EL (cell line): ENCODE results near the gene HAGH.
"Not testable (repeated sequence)": the region's sequence is repeated elsewhere in the genome, so short reads cannot be mapped to it uniquely, and the experiment has no call there.

Source experiments
- DNase-seq: peaks from one replicate; pipeline ENCODE4 v3.0.0-alpha.2; 2016

Gene HAGH

GRCh38 chr16:1826691-1827573 is at the start of gene HAGH, which contains the start of gene FAHD1:
HAGH (minus strand) TSS chr16:1826825; CDS start chr16:1826787, 38 bp downstream.
FAHD1 (plus strand) TSS chr16:1827206; CDS start chr16:1827239, 33 bp downstream.
- DNase-seq: peak; percentile 92

GRCh38 chr16:1876066-1876465 is 49.4 kb upstream of the HAGH start:
- DNase-seq: not testable (repeated sequence)

- no peak for DNase-seq
Measured at GRCh38 chr16:1874854-1875253, 48.2 kb upstream of the HAGH start.

- DNase-seq: peak; percentile 10
Measured at GRCh38 chr16:1871974-1872635, 45.5 kb upstream of the HAGH start, which contains the start of gene MEIOB. MEIOB (minus strand) TSS chr16:1872164; CDS start chr16:1868175, 3,989 bp downstream.

GRCh38 chr16:1870365-1871082 is 43.9 kb upstream of the HAGH start:
- peak; percentile 77 for DNase-seq

GRCh38 chr16:1865902-1866690 is 39.5 kb upstream of the HAGH start:
- no peak for DNase-seq

GRCh38 chr16:1863681-1864460 is 37.2 kb upstream of the HAGH start:
- DNase-seq: peak; percentile 29

- DNase-seq: no peak
Measured at GRCh38 chr16:1862394-1862793, 35.8 kb upstream of the HAGH start.

- DNase-seq: no peak
Measured at GRCh38 chr16:1861730-1862129, 35.1 kb upstream of the HAGH start.

- no peak for DNase-seq
Measured at GRCh38 chr16:1859650-1860049, 33.0 kb upstream of the HAGH start.

- DNase-seq: no peak
Measured at GRCh38 chr16:1858189-1858865, 31.7 kb upstream of the HAGH start.

- DNase-seq: no peak
Measured at GRCh38 chr16:1857433-1858097, 30.9 kb upstream of the HAGH start.

- DNase-seq: no peak
Measured at GRCh38 chr16:1851793-1852192, 25.2 kb upstream of the HAGH start.

GRCh38 chr16:1850981-1851380 is 24.4 kb upstream of the HAGH start:
- DNase-seq: no peak

- DNase-seq: no peak
Measured at GRCh38 chr16:1846416-1846815, 19.8 kb upstream of the HAGH start.

GRCh38 chr16:1845985-1846384 is 19.4 kb upstream of the HAGH start:
- DNase-seq: no peak

GRCh38 chr16:1839554-1839953 is 12.9 kb upstream of the HAGH start:
- peak; percentile 72 for DNase-seq

GRCh38 chr16:1834096-1834495 is 7.5 kb upstream of the HAGH start:
- DNase-seq: no peak

GRCh38 chr16:1832838-1833454 is 6.3 kb upstream of the HAGH start:
- no peak for DNase-seq
